Uterus (tissue), 2 donors: ENCODE measurements around the gene GLCE.

Source experiments
- CTCF ChIP-seq, 4 experiments: fragments of 200-600 bp in 2 of 4; fragments of 450-650 bp in 2 of 4; sonication (generic) in 2 of 4; IDR thresholded peaks; one replicate each; pipeline ENCODE4 v1.5.1; 2016 to 2019; ENCODE audit warnings: antibody characterized with exemption in 4 of 4, mild to moderate bottlenecking in 2 of 4, moderate library complexity in 1 of 4
- POLR2A ChIP-seq, 2 donors: fragments of 450-650 bp; IDR thresholded peaks; one replicate each; pipeline ENCODE4 v1.6.1; 2016; ENCODE audit warnings: antibody characterized with exemption in 2 of 2, mild to moderate bottlenecking in 1 of 2, moderate library complexity in 1 of 2

DNA sequence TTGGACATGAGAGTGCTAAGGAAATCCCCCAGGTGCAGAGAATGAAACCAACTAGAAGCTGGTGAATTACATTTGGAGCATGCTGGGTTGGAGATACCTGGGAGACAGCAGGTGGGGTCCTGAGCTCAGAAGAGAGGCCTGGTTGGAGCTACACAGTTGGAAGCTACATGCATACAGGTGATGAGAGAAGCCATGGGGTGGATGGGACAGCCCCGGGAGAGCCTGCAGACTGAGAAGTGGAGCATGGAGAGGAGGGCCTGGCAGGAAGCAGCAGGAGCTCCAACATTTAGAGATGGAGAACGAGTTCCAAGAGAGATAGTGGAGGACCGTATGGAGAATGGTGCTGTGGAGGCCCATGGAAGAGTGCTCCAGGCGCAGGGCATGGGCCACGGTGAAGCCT is 148.5 kb downstream of the GLCE start:
- no peak for TF ChIP-seq CTCF (IDR thresholded peaks at IDR 0.05)
- no peak for TF ChIP-seq POLR2A (IDR thresholded peaks at IDR 0.05)
